HG03135 (cell line): ENCODE data around the gene ATP6V0A1.
"Not testable (repeated sequence)": the region's sequence is repeated elsewhere in the genome, so short reads cannot be mapped to it uniquely, and the experiment has no call there.

Source experiments
- ATAC-seq: cut with Tn5 transposase; IDR thresholded peaks from one replicate; pipeline ENCODE4 v1.9.1; 2021; ENCODE audit warnings: mild to moderate bottlenecking, moderate library complexity; ENCODE audit not compliant: unreplicated experiment

ATP6V0A1 gene

DNA sequence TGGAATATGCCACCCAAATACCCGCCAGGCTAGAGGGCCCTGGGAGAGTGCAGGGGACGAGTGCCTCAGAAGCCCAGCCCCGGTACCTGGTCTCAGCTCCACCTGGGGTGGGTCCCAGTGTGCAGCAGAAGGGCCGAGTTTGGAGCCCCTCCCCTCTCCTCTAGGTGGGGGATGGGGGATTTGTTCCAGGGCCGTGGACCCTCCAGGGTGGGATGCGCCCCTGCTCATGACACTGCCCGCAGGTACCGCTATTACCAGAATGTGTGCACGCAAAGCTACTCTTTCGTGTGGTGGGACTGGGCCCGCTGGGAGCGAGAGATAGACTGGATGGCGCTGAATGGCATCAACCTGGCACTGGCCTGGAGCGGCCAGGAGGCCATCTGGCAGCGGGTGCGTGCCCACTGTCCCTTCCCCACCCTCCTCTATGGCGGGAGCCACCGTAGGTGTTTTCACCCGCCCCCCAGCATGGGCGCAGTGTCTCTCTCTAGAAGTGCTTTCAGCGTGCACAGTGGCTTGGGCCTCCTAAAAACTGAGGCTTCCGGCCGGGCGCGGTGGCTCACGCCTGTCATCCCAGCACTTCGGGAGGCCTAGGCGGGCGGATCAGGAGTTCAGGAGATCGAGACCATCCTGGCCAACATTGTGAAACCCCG lies 78.6 kb downstream of the ATP6V0A1 start:
- no peak for ATAC-seq

DNA sequence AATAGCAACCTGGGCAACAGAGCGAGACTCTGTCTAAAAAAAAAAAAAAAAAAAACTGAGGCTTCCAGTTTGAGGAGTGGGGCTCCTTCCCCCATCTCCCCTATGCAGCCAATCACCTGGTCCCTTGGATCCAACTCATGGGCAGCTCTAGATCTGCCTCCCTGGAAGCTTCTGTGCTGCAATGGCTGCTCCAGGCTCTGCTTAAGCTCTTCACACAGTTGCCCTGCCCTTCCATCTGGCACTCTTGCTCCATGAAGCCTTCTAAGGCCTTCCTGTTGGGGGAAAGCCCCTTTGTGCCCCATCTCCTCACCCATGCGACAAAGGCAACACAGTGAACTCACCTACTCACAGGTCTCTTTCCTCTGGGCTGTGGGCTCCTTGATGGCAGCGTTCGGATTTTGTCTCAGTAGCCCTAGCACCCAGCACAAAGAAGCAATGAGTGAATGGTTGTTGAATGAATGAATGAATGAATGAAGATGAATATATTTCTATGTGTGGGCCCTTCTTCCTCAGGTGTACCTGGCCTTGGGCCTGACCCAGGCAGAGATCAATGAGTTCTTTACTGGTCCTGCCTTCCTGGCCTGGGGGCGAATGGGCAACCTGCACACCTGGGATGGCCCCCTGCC lies 79.3 kb downstream of the ATP6V0A1 start:
- ATAC-seq, result no peak

DNA sequence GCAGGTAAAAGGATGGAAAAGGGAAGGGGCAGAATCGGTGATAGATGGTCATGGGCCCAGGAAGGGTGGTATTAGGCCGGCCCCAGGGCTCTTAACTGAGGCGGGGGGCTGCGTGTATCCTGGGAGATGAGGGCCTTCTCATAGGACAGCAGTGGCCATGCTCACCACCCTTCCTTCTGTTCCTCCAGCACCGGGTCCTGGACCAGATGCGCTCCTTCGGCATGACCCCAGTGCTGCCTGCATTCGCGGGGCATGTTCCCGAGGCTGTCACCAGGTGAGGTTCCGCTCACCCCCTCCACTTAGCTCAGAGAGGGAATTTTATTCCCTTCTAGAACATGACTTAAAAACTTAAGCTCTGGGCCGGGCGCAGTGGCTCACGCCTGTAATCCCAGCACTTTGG lies 79.8 kb downstream of the ATP6V0A1 start:
- no peak for ATAC-seq

DNA sequence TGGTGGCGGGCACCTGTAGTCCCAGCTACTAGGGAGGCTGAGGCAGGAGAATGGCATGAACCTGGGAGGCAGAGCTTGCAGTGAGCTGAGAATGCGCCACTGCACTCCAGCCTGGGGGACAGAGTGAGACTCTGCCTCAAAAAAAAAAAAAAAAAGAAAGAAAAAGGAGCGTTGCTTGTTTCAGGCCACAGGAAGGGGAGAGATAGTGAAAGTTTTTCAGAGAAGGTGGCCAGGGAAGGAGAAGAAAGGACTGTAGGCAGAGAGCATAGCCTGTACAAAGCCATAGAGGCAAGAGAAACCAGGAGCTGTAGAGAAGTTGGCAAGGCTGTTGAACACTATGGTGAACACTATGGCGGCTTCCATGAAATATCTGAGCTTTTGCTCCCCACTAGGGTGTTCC lies 81.9 kb downstream of the ATP6V0A1 start:
- not testable (repeated sequence) for ATAC-seq

DNA sequence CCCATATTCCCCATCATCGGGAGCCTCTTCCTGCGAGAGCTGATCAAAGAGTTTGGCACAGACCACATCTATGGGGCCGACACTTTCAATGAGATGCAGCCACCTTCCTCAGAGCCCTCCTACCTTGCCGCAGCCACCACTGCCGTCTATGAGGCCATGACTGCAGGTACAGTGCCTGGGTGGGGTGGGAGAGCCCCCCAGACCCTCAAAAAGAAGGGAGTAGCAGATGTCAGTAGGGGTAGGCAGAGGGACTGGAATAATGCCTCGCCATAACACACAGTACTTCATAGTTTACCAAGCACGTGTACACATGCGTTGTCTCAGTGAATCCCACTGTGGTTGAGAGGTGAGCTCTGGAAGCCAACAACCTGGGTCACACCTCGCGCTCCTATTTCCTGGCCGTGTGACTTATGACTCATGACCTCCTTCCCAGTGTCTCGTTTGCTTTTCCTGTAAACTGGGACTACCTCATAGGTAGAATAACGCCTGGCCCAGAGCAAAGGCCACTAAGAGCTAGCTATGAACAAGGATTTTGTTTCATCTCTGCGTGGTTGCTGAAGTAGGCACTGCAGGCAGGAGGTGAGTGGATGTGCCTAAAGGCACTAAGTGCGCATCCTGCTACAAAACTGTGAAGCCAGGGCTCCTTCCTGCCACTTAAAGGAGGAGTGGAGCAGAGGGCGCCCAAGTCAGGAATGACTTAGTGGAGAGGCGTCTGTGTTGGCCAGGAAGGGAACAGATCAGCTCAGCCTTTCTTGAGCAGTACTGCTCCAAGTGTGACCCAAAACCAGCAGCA lies 82.6 kb downstream of the ATP6V0A1 start:
- no peak for ATAC-seq

DNA sequence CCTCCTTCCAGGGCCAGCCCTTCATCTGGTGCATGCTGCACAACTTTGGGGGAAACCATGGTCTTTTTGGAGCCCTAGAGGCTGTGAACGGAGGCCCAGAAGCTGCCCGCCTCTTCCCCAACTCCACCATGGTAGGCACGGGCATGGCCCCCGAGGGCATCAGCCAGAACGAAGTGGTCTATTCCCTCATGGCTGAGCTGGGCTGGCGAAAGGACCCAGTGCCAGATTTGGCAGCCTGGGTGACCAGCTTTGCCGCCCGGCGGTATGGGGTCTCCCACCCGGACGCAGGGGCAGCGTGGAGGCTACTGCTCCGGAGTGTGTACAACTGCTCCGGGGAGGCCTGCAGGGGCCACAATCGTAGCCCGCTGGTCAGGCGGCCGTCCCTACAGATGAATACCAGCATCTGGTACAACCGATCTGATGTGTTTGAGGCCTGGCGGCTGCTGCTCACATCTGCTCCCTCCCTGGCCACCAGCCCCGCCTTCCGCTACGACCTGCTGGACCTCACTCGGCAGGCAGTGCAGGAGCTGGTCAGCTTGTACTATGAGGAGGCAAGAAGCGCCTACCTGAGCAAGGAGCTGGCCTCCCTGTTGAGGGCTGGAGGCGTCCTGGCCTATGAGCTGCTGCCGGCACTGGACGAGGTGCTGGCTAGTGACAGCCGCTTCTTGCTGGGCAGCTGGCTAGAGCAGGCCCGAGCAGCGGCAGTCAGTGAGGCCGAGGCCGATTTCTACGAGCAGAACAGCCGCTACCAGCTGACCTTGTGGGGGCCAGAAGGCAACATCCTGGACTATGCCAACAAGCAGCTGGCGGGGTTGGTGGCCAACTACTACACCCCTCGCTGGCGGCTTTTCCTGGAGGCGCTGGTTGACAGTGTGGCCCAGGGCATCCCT lies 84.8 kb downstream of the ATP6V0A1 start:
- ATAC-seq, result no peak

DNA sequence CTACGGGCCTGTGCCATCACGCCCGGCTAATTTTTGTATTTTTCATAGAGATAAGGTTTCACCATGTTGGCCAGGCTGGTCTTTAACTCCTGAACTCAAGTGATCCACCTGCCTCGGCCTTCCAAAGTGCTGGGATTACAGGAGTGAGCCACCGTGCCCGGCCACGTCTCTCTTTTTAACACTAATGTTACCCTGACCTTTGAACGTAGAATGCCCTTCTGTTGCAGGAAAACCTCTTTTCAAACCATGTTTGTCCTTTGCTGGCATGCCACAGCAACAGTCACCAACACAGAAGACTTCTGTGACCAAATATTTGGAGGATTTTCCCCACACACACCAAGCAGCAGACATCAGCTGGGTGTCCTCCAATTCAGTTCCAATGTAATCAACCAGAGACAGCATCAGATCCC lies 86.2 kb downstream of the ATP6V0A1 start:
- no peak for ATAC-seq

DNA sequence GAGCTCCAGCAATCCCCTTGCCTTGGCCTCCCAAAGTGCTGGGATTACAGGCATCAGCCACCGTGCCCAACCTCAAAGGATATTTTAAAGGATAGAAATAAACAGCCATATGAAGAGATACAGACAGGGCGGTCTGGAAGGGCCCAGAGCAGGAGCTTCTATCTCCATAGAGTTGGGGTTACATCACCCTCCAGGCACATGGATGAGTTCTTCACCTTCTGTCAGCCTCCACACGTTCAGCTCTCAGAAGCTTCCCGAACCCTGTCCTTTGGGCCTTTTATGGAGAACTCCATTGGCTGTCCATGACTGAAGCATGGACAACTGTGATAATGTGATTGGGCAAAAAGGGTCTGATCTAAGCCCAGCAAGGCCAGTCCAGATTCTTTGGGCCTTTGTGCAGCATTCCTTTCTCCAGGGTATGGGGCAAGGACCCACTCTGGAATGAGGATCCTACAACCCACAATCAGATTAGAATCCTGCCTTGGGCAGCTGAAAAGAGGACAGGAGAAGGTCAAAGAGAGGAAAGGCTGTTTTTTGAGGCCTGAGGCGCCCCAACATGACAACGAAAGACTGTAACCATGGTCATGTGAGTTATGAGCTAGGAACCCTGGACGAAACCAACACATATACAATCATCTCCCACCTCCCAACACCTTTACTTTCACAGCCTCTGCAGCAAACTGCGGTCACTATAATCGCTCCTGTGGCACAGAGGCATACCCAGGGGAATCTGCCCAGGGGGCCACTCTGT lies 87.3 kb downstream of the ATP6V0A1 start:
- ATAC-seq, result not testable (repeated sequence)

DNA sequence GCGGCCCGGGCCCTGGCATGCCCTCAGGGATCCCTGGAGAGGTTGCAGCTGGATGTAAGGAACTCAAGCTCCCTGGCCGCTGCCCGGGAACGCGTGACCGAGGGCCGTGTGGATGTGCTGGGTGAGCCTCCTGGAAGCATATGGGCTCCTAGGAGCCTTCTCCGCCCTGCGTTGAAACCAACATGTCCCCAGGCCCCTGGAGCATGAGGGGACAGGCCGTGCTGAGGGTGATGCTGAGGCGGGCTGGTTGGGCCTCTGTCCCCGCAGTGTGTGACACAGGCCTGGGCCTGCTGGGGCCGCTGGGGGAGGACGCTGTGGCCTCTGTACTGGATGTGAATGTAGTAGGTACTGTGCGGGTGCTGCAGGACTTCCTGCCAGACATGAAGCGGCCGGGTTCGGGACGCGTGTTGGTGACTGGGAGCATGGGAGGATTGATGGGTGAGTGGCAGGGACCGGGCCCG lies 88.4 kb downstream of the ATP6V0A1 start:
- no peak for ATAC-seq

DNA sequence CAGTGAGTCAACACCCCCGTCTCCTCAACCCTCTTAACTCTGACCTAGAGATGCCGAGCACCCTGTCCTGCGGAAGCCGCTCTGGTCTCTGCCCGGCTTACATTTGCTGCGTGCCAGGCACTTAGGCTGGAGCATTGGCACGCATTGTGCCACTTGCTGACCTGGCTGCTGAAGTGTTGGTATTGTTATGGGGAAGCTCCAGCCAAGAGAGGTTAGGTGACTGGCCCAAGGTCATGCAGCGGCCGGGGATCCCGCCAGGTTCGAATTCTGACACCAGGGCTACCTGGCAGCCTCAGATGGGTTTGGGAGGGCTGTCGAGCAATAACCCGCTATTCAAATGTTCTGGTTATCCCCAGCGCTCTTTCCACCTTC lies 89.0 kb downstream of the ATP6V0A1 start:
- no peak for ATAC-seq

DNA sequence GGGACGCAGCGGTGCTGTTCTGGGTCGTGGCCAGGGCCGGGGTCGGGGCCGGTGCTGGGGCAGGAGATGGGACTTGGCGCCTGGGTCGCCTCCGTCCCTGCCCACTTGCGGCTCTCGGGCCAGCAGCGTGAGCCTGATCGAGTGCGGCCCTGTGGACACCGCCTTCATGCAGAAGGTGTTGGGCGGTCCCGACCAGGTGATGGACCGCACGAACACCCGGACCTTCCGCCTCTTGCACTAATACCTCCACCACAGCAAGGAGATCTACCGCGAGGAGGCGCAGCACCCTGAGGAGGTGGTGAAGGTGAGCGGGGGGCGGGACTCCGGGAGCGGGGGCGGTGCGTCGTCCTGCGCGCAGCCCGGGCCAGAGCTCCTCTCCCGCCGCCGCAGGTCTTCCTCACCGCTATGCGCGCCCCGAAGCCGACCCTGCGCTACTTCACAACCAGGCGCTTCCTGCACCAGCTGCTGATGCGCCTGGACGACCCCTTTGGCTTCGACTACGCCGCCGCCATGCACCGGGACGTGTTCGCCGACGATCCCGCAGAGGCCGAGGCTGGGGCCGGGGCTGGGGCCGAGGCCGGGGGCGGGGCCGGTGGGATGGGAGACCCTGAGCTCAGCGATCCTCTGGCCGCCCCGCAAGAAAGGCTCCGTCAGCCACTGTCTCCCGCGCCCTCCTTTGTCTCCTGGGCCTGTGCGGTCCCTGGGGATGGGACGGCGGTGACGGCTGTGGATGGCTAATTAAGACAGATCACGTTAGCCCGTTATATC lies 89.6 kb downstream of the ATP6V0A1 start:
- ATAC-seq, result peak; percentile 56

DNA sequence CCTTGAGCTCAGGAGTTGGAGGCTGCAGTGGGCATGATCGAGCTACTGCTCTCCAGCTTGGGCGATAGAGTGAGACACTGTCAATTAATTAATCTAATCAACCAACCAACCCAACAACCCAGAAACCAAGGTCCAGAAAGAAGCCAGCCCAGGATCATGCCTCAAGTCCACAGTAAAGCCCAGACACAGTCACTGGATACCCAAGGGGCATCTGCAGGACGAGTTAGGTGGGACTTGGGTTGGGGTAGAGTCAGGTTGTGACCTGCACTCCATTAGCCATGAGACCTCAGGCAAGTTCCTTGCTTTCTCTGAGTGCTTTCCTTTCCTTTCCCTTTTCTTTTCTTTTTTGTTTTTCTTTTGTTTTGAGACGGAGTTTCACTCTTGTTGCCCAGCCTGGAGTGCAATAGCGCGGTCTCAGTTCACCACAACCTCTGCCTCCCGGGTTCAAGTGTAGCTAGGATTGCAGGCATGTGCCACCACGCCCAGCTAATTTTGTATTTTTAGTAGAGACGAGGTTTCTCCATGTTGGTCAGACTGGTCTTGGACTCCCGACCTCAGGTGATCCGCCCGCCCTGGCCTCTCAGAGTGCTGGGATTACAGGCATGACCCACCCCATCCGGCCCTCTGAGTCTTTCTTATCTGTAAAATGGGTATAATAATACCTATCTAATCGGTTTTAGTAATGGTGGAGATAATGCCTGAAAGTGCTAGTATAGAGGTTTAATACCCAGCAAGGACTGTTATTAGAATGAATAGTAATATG lies 90.5 kb downstream of the ATP6V0A1 start:
- ATAC-seq, result no peak

DNA sequence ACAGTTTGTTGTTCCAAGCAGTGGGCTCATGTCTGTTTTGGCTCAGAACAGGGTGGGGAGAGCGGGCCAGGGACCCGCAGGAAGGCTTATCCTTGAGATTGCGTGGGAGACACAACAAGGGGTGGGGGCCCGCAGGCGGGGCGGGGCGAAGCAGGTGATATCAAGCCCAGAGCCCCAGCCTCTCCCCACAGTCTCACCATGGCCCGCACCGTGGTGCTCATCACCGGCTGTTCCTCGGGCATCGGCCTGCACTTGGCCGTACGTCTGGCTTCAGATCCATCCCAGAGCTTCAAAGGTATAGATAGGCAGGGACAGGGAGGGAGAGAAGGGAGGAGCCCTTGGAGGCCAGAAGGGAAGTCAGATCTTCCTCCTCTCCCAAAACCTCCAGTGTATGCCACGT lies 94.1 kb downstream of the ATP6V0A1 start, which contains the start of gene HSD17B1:
HSD17B1 (plus strand) TSS at position 188 of the 400 bp plus-strand sequence; CDS start at position 199, 11 bp downstream.
- not testable (repeated sequence) for ATAC-seq

DNA sequence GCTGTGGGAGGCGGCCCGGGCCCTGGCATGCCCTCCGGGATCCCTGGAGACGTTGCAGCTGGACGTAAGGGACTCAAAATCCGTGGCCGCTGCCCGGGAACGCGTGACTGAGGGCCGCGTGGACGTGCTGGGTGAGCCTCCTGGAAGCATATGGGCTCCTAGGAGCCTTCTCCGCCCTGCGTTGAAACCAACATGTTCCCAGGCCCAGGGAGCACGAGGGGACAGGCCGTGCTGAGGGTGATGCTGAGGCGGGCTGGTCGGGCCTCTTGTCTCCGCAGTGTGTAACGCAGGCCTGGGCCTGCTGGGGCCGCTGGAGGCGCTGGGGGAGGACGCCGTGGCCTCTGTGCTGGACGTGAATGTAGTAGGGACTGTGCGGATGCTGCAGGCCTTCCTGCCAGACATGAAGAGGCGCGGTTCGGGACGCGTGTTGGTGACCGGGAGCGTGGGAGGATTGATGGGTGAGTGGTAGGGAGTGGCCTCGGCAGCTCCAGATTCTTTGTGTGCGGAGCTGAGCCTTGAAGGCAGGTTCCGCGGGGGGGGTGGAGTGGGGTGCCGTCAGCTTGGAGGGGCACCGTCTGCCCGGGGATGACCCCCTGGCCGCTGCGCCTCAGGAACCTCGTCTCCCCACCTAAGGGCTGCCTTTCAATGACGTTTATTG lies 94.6 kb downstream of the ATP6V0A1 start:
- no peak for ATAC-seq

DNA sequence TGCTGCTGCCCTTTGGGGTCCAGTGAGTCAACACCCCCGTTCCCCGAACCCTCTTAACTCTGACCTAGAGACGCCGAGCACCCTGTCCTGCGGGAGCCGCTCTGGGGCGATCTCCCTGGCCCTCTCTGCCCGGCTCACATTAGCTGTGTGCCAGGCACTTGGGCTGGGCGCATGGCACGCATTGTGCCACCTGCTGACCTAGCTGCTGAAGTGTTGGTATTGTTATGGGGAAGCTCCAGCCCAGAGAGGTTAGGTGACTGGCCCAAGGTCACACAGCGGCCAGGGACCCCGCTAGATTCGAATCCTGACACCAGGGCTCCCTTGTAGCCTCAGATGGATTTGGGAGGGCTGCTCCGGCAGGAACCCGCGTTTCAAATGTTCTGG lies 95.2 kb downstream of the ATP6V0A1 start:
- ATAC-seq, result no peak

DNA sequence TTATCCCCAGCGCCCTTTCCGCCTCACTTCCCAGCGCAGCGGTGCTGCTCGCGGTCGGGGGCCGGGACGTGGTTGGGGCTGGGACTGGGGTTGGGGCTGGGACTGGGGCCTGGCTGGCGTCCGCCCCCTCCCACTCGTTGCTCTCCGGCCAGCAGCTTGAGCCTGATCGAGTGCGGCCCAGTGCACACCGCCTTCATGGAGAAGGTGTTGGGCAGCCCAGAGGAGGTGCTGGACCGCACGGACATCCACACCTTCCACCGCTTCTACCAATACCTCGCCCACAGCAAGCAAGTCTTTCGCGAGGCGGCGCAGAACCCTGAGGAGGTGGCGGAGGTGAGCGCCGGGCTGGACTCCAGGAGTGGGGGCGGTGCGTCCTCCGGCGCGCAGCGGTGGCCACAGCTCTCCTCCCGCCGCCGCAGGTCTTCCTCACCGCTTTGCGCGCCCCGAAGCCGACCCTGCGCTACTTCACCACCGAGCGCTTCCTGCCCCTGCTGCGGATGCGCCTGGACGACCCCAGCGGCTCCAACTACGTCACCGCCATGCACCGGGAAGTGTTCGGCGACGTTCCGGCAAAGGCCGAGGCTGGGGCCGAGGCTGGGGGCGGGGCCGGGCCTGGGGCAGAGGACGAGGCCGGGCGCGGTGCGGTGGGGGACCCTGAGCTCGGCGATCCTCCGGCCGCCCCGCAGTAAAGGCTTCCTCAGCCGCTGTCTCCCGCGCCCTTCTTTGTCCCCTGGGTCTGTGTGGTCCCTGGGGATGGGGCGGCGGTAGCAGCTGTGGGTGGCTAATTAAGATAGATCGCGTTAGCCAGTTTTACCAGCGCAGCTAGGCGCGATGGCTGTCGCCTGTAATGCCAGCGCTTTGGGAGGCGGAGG lies 95.8 kb downstream of the ATP6V0A1 start:
- peak; percentile 60 for ATAC-seq

DNA sequence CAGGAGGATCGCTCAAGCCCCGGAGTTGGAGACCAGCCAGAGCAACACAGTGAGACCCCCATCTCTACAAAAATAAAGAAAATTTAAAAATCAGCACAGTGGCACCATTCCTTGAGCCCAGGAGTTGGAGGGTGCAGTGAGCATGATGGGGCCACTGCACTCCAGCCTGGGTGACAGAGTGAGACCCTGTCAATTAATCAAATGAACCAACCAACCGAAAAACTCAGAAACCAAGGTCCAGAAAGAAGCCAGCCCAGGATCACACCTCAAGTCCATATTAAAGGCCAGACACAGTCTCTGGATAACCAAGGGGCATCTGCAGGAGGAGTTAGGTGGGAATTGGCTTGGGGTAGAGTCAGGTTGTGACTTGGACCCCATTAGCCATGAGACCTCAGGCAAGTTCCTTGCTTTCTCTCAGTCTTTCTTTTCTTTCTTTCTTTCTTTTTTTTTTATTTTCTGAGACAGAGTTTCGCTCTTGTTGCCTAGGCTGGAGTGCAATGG lies 96.5 kb downstream of the ATP6V0A1 start:
- ATAC-seq, result no peak
